Smooth muscle cell (in vitro differentiated cells): ENCODE results near the gene APOBEC3G. TPM values are rescaled to one million over a fixed set of nuclear protein-coding genes. Genes with fewer than 3 reads are reported as not detected.

Experiments
- DNase-seq: peaks from one replicate; lab custom pipeline; 2025; ENCODE audit not compliant: unreplicated experiment; lab: John Stamatoyannopoulos, UW
- H2AFZ ChIP-seq: fragments of 200-600 bp; sonication (generic); 2 replicates; pipeline ENCODE4 v1.6.0; 2016; ENCODE audit warnings: antibody characterized with exemption, low read depth, mild to moderate bottlenecking
- H3F3A ChIP-seq: fragments of 200-600 bp; sonication (generic); 2 replicates; pipeline ENCODE4 v1.6.0; 2017; ENCODE audit warnings: antibody characterized with exemption, low read depth
- H3K27ac ChIP-seq: fragments of 200-600 bp; sonication (generic); 2 replicates; pipeline ENCODE4 v1.5.1; 2016; ENCODE audit warnings: low read depth, mild to moderate bottlenecking
- H3K27me3 ChIP-seq: fragments of 200-600 bp; sonication (generic); 2 replicates; pipeline ENCODE4 v1.6.1; 2016; ENCODE audit warnings: low read depth, mild to moderate bottlenecking
- H3K36me3 ChIP-seq: fragments of 200-600 bp; sonication (generic); 2 replicates; pipeline ENCODE4 v1.5.1; 2016; ENCODE audit warnings: low read depth
- H3K4me1 ChIP-seq: fragments of 200-600 bp; sonication (generic); 2 replicates; pipeline ENCODE4 v1.5.1; 2016; ENCODE audit warnings: low read depth
- H3K4me2 ChIP-seq: fragments of 200-600 bp; sonication (generic); 2 replicates; pipeline ENCODE4 v1.6.0; 2016; ENCODE audit warnings: mild to moderate bottlenecking
- H3K4me3 ChIP-seq: fragments of 200-600 bp; sonication (generic); 2 replicates; pipeline ENCODE4 v1.5.1; 2016; ENCODE audit warnings: mild to moderate bottlenecking
- H3K79me2 ChIP-seq: fragments of 200-600 bp; sonication (generic); 2 replicates; pipeline ENCODE4 v1.6.0; 2016; ENCODE audit warnings: low read depth, mild to moderate bottlenecking
- H3K9ac ChIP-seq: fragments of 200-600 bp; sonication (generic); 2 replicates; pipeline ENCODE4 v1.6.0; 2016; ENCODE audit warnings: low read depth
- H3K9me3 ChIP-seq: fragments of 200-600 bp; sonication (generic); replicated peaks from 2 replicates; pipeline ENCODE4 v1.5.1; 2016; ENCODE audit warnings: low read depth
- H4K20me1 ChIP-seq: fragments of 200-600 bp; sonication (generic); 2 replicates; pipeline ENCODE4 v1.6.0; 2016; ENCODE audit warnings: low read depth
- CTCF ChIP-seq: fragments of 200-600 bp; sonication (generic); IDR thresholded peaks from 2 replicates; pipeline ENCODE4 v1.5.1; 2017; ENCODE audit warnings: borderline replicate concordance, mild to moderate bottlenecking, antibody characterized with exemption; ENCODE audit not compliant: insufficient read depth, poor library complexity, severe bottlenecking
- WGBS: methylation state at CpG from one replicate; pipeline ENCODE4 v1.1.7; 2016; ENCODE audit warnings: low lambda C conversion rate; 5-methylcytosine and 5-hydroxymethylcytosine counted together
- polyA plus RNA-seq: library from polyadenylated mRNA; unstranded; fragments of >200 nt; fragmentation: Nextera tagmentation; extraction: Ambion mirVana; gene quantifications from 2 replicates; pipeline ENCODE4 v1.2.1, GENCODE V29; 2016
- total RNA-seq: library from RNA; depleted of rRNA; stranded (reverse); fragments of >200 nt; gene quantifications from 2 replicates; pipeline ENCODE4 v1.2.3, GENCODE V29; 2014

APOBEC3G gene
- total and polyA plus RNA-seq, 2 experiments from 2014 or later, result 2.9 to 10.3 TPM

- TF ChIP-seq CTCF, result no peak
- Histone ChIP-seq H3K4me3 (no peak overlapping the region), H3K27ac (no peak overlapping the region), H3K9ac (no peak overlapping the region), H3K36me3 (no peaks in the 10 kb centered on the region), H3F3A (no peaks in the 10 kb centered on the region), H3K4me1 (no peaks in the 10 kb centered on the region), H3K4me2 (no peak overlapping the region), H4K20me1 (no peaks in the 10 kb centered on the region), H2AFZ (no peak overlapping the region), H3K27me3 (no peaks in the 10 kb centered on the region), H3K79me2 (no peaks in the 10 kb centered on the region), H3K9me3 (no peaks in the 10 kb centered on the region)
- 100% methylated on average over 1 of the region's 6 CpGs for WGBS
- no peak for DNase-seq
These were observed 10.0 kb downstream of the APOBEC3G start for GRCh38 chr22:39087098-39087497.

DNA sequence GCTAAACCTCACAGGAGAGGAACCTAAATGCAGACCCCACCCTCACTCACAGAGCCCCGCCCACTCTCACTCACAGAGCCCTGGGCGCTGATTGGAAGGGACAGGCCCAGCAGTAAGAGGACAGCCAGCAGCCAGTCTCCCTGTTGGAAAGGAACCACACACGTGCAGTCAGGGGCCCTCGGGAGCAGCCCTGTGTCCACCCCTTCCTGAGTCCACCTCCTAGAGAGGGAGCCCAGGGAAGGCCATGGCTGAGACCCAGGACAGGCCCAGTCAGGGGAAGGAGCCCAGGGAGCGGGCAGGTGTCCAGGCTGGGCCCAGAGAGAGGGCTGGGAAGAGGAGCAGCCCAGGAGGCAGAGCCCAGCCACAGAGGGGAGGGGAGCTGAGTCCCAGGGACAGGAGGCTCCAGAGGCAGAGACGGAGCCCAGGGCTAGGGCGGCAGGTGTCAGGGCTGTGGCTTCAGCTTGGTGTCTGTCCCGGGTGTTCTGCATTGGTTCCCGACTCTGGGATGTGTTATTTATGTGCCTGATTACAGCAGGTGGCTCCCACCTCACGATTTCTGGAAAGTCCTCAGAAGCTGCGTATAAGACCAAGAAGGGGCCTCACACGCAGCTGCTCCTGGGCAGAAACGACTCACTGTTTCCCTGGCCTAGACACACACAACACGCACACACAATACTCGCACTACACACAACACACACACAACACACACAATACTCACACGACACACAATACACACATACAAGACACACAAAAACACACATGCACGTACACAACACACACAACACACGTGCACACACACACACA lies 11.0 kb downstream of the APOBEC3G start:
- TF ChIP-seq CTCF, result no peak
- Histone ChIP-seq H3K4me1 (no peaks in the 10 kb centered on the region), H4K20me1 (no peaks in the 10 kb centered on the region), H3F3A (no peaks in the 10 kb centered on the region), H3K27ac (no peak overlapping the region), H3K9me3 (no peaks in the 10 kb centered on the region), H3K4me3 (no peak overlapping the region), H2AFZ (no peak overlapping the region), H3K9ac (no peak overlapping the region), H3K27me3 (no peaks in the 10 kb centered on the region), H3K79me2 (no peaks in the 10 kb centered on the region), H3K36me3 (no peaks in the 10 kb centered on the region), H3K4me2 (no peak overlapping the region)
- DNase-seq, result no peak
- WGBS, result 75% methylated on average over 17 of the region's 18 CpGs

- H3K4me2 ChIP-seq, result no peak overlapping the region
- no peak overlapping the region for H3K4me3 ChIP-seq
- WGBS, result 92% methylated on average over 5 of the region's 5 CpGs
- no peaks in the 10 kb centered on the region for H3K79me2 ChIP-seq
- H2AFZ ChIP-seq, result no peak overlapping the region
- H3K27me3 ChIP-seq, result no peaks in the 10 kb centered on the region
- no peaks in the 10 kb centered on the region for H3K4me1 ChIP-seq
- H3K27ac ChIP-seq, result no peak overlapping the region
- H3F3A ChIP-seq, result no peaks in the 10 kb centered on the region
- H4K20me1 ChIP-seq, result no peaks in the 10 kb centered on the region
- TF ChIP-seq CTCF, result no peak
- H3K9me3 ChIP-seq, result no peaks in the 10 kb centered on the region
- no peak overlapping the region for H3K9ac ChIP-seq
- no peak for DNase-seq
- H3K36me3 ChIP-seq, result no peaks in the 10 kb centered on the region
These were observed 11.6 kb downstream of the APOBEC3G start for GRCh38 chr22:39088685-39089032.

GRCh38 chr22:39089928-39090327 lies 12.9 kb downstream of the APOBEC3G start:
- Histone ChIP-seq H3K9me3 (no peaks in the 10 kb centered on the region), H3K79me2 (no peaks in the 10 kb centered on the region), H3K27me3 (no peaks in the 10 kb centered on the region), H4K20me1 (no peaks in the 10 kb centered on the region), H3K36me3 (no peaks in the 10 kb centered on the region), H2AFZ (no peak overlapping the region), H3K4me2 (no peak overlapping the region), H3F3A (no peaks in the 10 kb centered on the region), H3K4me3 (no peak overlapping the region), H3K9ac (no peak overlapping the region), H3K27ac (no peak overlapping the region), H3K4me1 (no peaks in the 10 kb centered on the region)
- DNase-seq, result no peak
- no peak for TF ChIP-seq CTCF
- 88% methylated on average over 6 of the region's 6 CpGs for WGBS
